HK-2 (cell line): Measurements from ENCODE around the gene ARVCF.
A peak's percentile ranks its signal among the peaks of the same experiment; 100 is the strongest.

Experiments used
- DNase-seq: peaks from one replicate; pipeline ENCODE4 v3.0.0-alpha.2; 2018; ENCODE audit not compliant: unreplicated experiment

Gene ARVCF

GRCh38 chr22:20016734-20017621 lies at the start of gene ARVCF:
ARVCF (minus strand) TSS chr22:20016823; CDS start chr22:19990794, 26,029 bp downstream.
- DNase-seq, result peak; percentile 90

GRCh38 chr22:20065896-20066616 lies 49.4 kb upstream of the ARVCF start:
- DNase-seq, result no peak

GRCh38 chr22:20064545-20065262 lies 48.1 kb upstream of the ARVCF start:
- DNase-seq, result no peak

GRCh38 chr22:20064140-20064480 lies 47.5 kb upstream of the ARVCF start:
- no peak for DNase-seq

GRCh38 chr22:20063271-20064139 lies 46.9 kb upstream of the ARVCF start:
- DNase-seq, result no peak

- DNase-seq, result peak; percentile 58
These were observed 46.1 kb upstream of the ARVCF start for GRCh38 chr22:20062766-20063083.

GRCh38 chr22:20062043-20062765 lies 45.6 kb upstream of the ARVCF start:
- no peak for DNase-seq

- peak; percentile 30 for DNase-seq
These were observed 44.8 kb upstream of the ARVCF start for GRCh38 chr22:20061481-20061861.

GRCh38 chr22:20060700-20061480 lies 44.3 kb upstream of the ARVCF start:
- no peak for DNase-seq

GRCh38 chr22:20058989-20059770 lies 42.6 kb upstream of the ARVCF start:
- DNase-seq, result no peak

GRCh38 chr22:20057596-20058268 lies 41.1 kb upstream of the ARVCF start:
- no peak for DNase-seq

GRCh38 chr22:20056696-20057386 lies 40.2 kb upstream of the ARVCF start:
- no peak for DNase-seq

GRCh38 chr22:20056161-20056560 lies 39.5 kb upstream of the ARVCF start:
- DNase-seq, result no peak

GRCh38 chr22:20055654-20056053 lies 39.0 kb upstream of the ARVCF start:
- no peak for DNase-seq

- DNase-seq, result no peak
These were observed 38.5 kb upstream of the ARVCF start for GRCh38 chr22:20055144-20055543.

- DNase-seq, result no peak
These were observed 37.9 kb upstream of the ARVCF start for GRCh38 chr22:20054485-20054884.

- no peak for DNase-seq
These were observed 37.4 kb upstream of the ARVCF start for GRCh38 chr22:20054034-20054427.

GRCh38 chr22:20053407-20054033 lies 36.9 kb upstream of the ARVCF start:
- DNase-seq, result no peak
